GM19328 (cell line): ENCODE data around the gene SACM1L.

Experiments used
- ATAC-seq: cut with Tn5 transposase; IDR thresholded peaks from one replicate; pipeline ENCODE4 v1.9.1; 2021; ENCODE audit warnings: mild to moderate bottlenecking, moderate library complexity; ENCODE audit not compliant: unreplicated experiment

SACM1L gene

DNA sequence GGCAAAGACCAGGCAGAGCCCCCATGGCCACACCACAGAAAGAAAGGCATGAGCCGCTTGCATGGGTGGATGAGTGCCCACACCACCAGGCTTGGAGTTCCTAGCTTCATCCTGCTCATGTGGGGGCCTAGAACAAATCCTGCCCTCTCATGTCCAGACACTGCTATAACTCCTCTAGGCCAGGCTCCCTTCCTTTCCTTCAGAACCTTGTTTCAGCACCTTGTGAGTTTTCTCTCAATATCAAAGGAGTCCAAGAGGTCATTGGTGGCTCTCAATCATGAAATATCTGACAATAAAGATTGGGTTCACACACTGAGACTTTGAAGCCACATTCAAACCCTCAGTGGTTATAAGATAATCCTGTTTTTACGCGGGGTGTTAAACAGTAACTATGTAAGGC is 94.5 kb downstream of the SACM1L start:
- ATAC-seq, result no peak

DNA sequence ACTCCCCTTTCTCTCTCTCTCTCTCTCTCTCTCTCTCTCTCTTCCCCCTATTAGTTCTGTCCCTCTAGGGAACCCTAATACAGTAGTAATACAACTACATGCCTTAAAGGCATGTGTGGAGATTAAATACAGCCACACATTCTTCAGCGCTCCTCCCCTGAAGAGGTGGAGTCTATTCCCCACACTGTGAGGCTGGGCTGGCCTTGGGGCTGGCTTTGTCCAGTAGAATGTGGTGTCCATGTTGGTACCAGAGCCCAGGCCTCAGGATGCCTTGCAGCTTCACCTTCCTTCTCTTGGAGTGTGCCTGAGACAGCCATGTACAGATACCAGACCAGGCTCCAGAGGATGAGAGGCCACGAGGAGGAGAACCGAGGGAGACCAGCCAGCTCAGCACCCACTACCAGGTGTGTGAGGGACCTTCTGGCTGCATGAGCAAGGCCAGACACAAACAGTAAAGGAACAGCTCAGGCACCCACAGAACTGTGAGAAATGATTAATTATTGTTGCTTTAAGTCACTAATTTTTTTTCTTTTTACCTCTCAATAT is 96.5 kb downstream of the SACM1L start:
- ATAC-seq, result no peak

DNA sequence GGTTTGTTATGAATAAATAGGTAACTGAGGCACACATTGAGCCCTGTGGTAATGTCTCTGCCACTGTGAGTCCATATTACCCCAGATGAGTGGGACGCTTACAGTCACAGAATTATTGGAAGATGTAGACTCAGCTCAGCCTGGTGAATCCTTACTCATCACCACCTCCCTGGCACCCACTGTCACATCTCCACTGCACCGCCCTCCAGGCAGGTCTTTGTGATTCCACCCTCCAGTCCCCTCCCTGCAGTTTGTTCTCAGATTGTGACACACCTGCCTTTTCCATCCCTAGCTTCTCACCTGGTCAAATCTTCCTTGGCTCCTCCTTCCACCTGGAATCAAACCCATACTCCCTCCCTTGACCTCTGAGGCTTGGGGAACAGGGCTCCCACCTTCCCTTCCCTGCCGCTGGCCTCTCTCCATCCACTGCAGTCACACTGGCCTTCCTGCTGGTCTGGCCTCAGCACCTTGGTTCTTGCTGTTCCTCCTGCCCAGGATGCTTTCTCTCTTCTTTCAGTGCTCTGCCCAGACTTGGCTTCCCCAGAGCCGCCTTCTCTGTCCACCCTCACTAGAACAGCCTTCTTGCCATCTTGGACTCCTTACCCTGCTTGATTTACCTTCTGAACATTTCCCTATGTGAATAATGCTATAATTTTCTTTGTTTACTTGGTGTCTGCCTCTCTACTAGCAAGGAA is 97.8 kb downstream of the SACM1L start:
- no peak for ATAC-seq

DNA sequence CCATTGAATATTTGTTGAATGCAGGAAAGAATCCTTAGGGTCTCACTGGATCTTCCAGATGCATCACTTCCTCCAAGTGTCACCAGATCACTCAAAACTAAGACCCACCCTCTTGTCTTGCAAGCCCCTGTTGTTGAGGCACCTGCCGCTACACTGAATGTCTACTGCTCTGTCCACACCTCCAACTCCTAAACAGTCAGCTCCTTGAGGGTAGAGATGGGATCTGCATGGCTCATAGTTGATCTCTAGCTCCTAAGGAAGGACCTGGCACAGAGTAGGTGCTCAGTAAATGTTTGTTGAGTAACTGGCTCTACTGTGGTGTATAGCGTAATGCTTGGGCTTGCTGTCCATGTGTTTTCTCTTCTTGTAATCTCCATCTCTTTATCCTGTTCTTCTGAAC is 98.4 kb downstream of the SACM1L start:
- no peak for ATAC-seq

DNA sequence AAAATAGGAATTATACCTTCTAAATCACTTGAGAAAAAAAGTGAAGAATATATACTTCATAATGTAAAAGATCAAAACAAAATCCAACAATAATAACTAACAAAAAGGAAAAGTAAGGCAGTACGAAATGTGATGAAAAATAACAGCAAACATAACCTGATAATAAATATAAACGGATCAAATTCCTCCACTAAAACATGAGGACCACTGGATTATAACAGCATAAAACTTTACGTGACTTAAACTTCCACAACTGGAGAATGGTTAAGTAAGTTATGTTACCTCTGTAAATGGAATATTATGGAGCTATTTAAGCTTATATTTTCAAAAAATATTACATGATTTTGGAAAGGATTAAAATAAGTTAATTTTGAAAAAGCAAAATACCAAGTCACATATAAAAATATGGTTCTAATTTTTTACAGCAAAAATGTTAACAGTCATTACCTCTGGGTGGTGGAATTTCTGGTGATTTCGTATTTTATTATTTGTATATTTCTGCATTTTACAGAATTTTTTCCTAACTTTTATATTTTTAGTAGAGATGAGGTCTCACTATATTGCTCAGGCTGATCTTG is 100.1 kb downstream of the SACM1L start:
- no peak for ATAC-seq

DNA sequence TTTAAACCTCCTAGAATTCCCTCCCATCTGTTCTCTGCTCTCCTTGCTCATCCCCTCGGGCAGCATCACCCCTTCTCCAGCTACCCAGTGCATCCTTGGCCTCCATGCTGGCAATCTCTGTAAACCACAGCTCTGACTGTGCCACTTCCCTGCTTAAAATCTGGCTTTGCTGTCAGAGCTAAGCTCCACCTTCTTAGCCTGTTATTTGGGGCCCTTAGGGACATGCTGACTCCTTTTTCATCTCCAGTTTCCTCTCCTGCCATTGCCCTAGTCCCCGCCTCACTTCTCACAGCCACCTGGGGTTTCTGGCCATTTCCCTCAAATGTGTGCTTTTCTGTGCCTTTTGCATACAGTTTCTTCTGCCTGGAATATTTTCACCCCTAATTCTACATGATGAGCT is 101.4 kb downstream of the SACM1L start:
- no peak for ATAC-seq

DNA sequence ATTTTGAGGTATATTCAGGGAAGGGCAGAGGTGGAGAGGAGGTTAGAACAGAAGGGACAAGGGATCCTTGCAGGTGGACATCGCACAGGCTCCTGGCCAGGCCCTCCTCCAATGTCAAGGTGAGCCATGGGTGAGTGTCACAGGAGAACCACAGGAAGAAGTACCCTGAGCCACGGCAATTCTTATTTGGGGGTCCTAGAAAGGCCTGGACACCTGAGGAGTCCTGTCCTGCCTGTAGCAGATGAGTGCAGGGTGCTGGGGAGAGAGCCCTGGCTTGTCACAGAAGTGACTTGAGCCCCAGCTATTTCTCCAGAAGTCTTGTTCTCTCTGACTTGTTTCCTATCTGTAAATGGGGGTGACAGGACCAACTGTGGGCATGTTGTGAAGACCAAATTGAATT is 102.8 kb downstream of the SACM1L start:
- no peak for ATAC-seq

DNA sequence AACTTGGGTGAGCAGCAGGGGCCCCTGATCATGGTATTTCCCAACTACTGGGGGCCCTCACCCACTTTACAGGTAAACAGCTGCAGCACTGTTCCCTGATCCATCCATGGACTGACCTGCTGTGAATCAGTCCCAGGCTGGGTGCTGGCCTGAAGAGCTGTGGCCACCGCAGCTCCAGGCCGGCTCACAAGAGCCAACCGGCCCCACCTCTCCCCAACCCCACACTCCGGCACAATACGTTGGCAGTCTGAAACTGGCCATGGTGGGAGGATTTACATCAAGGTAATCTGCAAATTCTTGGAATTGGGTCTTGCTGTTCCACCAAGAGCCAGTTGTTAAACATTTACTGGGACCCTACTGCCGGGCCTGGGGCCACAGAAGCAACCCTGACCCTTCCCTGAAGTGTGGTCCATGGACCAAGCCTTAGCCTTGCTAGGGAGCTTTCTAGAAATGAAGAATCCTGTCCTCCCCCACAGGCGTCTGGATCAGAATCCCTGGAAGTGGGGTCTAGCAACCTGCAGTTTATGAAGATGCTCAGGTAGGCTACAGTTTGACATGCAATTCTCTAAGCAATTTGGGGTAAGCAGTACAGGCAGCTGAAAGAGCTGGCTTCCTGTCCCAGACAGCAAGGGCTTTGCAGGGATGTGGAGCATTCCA is 103.4 kb downstream of the SACM1L start:
- ATAC-seq, result no peak

DNA sequence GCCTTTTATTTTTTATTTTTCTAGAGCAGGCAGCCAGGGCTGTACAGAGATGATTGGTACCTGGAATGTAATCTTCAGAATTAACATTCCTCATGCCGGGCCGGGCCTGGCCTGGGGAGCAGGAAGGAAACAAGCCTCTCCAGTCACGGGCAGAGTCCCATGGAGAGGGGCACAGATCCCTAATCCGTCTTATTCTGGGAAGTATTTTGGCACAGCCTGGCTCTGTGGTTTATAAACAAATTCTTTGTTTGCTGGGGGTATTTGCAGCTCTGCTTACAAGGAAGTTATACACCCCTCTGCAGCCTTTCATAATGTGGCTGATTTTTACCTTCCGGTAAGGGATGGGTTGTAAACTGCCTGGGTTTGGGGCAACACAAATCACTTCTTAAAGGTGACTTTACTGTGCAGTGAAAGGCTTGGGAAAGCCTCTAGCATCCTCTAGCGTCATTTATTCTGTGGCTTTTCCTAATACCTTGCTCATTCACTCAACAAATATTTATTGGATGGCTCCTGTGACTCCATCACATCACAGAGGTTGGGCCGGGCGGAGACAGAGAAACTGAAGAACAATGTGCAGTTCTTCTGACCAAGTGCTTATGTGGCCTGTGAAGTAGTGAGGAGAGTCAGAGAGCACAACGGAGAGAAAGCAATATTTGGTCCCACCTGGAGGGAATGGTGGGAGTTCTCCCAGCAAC is 104.4 kb downstream of the SACM1L start:
- no peak for ATAC-seq

DNA sequence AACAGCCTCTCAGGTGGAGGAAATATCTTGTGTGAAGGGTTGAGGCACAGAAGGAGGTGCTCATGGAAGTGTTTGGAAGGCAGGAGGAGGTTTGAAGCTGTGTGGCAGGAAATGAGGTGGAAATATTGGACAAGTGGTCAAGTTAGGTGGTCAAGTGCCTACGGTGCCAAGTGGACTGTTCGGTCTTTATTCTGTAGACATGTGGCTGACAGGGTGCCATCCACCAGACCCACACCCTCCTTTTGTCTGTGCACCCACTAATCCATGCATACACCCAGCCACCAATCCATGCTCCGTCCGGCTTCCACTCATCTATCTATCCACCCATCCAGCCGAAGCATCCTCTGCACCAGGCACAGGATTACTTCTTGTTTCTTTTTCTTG is 105.0 kb downstream of the SACM1L start:
- ATAC-seq, result no peak

DNA sequence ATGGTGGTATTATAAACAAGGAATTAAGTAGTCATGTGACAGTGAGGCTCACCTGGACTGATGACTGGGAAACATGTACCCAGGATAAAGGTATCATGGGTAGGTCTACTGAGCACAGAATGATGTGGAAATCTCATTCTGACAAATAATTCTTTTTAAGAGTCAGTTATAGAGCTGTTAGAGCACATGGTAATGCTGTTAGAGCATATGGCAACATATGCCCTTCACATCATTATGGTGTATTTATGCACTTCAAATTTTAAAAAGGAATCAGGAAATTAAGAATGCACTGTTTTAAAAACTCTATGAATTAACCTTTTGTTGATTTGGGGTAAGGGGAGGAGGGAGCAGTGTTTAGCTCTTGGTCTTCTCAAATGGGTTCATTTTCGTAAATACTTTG is 105.5 kb downstream of the SACM1L start:
- ATAC-seq, result no peak
